Tibial artery (tissue), 4 donors: ENCODE results near the gene CCDC175.

Experiments used
- DNase-seq, 2 donors: peaks; one replicate each; pipeline ENCODE4 v3.0.0-alpha.2; 2019
- H3K27ac ChIP-seq, 2 donors: fragments of 200-600 bp; sonication (generic) in 1 of 2; 1 replicate in 1 of 2; 2 replicates in 1 of 2; pipeline ENCODE4 v1.5.1; 2018 to 2019; ENCODE audit warnings: mild to moderate bottlenecking in 1 of 2
- H3K27me3 ChIP-seq, 2 donors: fragments of 200-600 bp; sonication (generic) in 1 of 2; one replicate each; pipeline versions ENCODE4 v1.5.1 to v1.6.0; 2016 to 2019
- H3K36me3 ChIP-seq, 3 donors: fragments of 200-600 bp; sonication (generic) in 2 of 3; one replicate each; pipeline ENCODE4 v1.5.1; 2016 to 2019; ENCODE audit warnings: mild to moderate bottlenecking in 2 of 3
- H3K4me1 ChIP-seq, 4 donors: fragments of 200-600 bp; sonication (generic) in 2 of 4; 1 replicate in 3 of 4; 2 replicates in 1 of 4; pipeline ENCODE4 v1.5.1; 2016 to 2019
- H3K4me3 ChIP-seq, 2 donors: fragments of 200-600 bp; sonication (generic) in 1 of 2; 1 replicate in 1 of 2; 2 replicates in 1 of 2; pipeline ENCODE4 v1.5.1; 2018 to 2019; ENCODE audit warnings: mild to moderate bottlenecking in 2 of 2
- H3K9me3 ChIP-seq, 3 donors: fragments of 200-600 bp; sonication (generic) in 1 of 3; one replicate each; pipeline ENCODE4 v1.5.1; 2016 to 2019
- intact Hi-C: fragments of 100-400 bp; cut with DNase I; formaldehyde crosslinking; loops from one replicate; pipeline ENCODE4 v1.15.0; 2023; ENCODE audit warnings: low total_unique reads
- TF ChIP-seq, protein P1 (sequence below), 2 experiments: fragments of 200-600 bp in 1 of 2; fragments of 450-650 bp in 1 of 2; IDR thresholded peaks; one replicate each; pipeline ENCODE4 v1.5.1; 2017 to 2019; ENCODE audit warnings: antibody characterized with exemption in 2 of 2, mild to moderate bottlenecking in 1 of 2, moderate library complexity in 1 of 2

The CCDC175 gene

DNA sequence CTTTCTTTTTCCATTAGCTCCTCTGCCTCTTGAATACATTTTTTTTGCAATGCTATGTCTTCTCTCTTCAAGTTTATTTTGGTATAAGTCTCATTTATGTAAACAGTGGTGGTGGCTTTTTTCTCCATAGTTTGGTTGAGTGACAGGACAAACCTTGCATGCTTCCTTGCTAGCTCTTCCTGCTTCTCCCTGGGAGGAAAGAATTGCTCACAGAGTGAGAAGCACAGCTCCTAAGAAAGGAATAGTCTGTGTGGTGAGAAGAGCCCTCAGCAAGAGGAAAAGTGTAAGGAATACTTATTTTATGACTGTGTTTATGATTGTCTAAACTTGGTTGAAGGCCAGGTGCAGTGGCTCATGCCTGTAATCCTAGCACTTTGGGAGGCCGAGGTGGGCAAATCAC lies 11.5 kb downstream of the CCDC175 start:
- no peak for DNase-seq
- TF ChIP-seq, protein P1, sequence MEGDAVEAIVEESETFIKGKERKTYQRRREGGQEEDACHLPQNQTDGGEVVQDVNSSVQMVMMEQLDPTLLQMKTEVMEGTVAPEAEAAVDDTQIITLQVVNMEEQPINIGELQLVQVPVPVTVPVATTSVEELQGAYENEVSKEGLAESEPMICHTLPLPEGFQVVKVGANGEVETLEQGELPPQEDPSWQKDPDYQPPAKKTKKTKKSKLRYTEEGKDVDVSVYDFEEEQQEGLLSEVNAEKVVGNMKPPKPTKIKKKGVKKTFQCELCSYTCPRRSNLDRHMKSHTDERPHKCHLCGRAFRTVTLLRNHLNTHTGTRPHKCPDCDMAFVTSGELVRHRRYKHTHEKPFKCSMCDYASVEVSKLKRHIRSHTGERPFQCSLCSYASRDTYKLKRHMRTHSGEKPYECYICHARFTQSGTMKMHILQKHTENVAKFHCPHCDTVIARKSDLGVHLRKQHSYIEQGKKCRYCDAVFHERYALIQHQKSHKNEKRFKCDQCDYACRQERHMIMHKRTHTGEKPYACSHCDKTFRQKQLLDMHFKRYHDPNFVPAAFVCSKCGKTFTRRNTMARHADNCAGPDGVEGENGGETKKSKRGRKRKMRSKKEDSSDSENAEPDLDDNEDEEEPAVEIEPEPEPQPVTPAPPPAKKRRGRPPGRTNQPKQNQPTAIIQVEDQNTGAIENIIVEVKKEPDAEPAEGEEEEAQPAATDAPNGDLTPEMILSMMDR (IDR thresholded peaks at IDR 0.05): no peak
- Histone ChIP-seq H3K9me3 (no peaks in the 10 kb centered on the region), H3K36me3 (no peaks in the 10 kb centered on the region), H3K27me3 (no peaks in the 10 kb centered on the region), H3K27ac (no peak overlapping the region), H3K4me1 (no peaks in the 10 kb centered on the region), H3K4me3 (no peak overlapping the region)
- intact Hi-C loops: no loop called here

DNA sequence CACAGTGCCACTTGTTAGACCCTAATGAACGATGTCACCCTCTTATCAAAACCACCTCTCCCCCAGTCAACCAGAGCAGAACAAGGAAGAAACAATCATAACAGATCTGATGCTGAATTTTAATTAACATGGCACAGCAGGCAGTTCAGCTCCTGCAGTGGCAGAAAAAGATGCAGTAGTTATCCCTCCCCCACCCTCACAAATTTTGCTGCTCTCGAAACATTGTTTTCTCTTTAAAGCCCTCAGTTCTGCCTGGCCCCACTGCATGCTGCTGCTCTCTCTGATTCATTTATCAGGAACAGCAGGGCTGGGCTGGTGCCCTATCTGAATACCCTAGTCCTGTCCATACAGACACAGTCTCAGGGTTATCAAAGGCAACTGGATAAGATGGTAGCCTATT lies 12.2 kb downstream of the CCDC175 start:
- intact Hi-C loops: no loop called here
- Histone ChIP-seq H3K27ac (no peak overlapping the region), H3K27me3 (no peaks in the 10 kb centered on the region), H3K4me3 (no peak overlapping the region), H3K36me3 (no peaks in the 10 kb centered on the region), H3K4me1 (no peaks in the 10 kb centered on the region), H3K9me3 (no peaks in the 10 kb centered on the region)
- DNase-seq: no peak
- TF ChIP-seq, protein P1 (IDR thresholded peaks at IDR 0.05): no peak

DNA sequence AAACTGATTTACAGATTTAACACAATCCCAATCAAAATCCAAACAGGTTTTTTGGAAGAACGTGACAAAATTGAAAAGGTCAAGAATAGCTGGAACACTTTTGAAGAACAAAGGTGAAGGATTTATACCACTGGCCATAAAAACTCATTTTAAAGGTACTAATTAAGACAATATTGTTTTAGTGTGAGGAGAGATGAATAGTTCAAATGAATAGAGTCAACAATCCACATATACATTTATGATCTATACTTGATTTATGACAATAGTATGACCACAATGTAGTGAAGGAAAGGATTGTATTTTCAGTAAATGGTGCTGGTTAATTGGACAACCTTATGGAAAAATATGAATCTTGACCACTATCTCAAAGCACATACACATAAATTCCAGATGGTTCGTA lies 29.3 kb downstream of the CCDC175 start:
- no peaks in the 10 kb centered on the region for H3K4me1 ChIP-seq
- H3K27ac ChIP-seq: no peak overlapping the region
- H3K36me3 ChIP-seq: no peaks in the 10 kb centered on the region
- H3K9me3 ChIP-seq: peaks cover 0 to 7% (median 6%) of the 10 kb centered on the region in 3 donors
- H3K4me3 ChIP-seq: no peak overlapping the region
- intact Hi-C loops: no loop called here
- H3K27me3 ChIP-seq: no peaks in the 10 kb centered on the region
- no peak for DNase-seq
- TF ChIP-seq, protein P1 (IDR thresholded peaks at IDR 0.05): no peak

DNA sequence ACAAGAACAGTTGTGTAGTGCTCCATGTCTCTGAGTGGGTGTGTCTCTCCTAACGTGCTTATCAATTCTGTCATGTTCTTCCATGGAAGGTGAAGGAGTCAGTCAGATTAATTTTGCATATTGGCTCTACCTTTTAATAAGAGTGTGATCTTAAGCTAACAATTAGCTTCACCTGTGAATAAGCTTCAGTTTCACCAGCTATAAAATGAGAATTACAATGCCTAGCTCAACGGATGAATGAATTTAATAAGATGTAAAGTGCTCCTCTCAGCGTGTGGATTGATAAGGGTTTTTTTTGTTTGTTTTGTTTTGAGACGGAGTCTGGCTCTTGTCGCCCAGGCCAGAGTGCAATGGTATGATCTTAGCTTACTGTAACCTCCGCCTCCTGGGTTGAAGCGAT lies 32.7 kb downstream of the CCDC175 start:
- TF ChIP-seq, protein P1 (IDR thresholded peaks at IDR 0.05): no peak
- intact Hi-C loops: no loop called here

DNA sequence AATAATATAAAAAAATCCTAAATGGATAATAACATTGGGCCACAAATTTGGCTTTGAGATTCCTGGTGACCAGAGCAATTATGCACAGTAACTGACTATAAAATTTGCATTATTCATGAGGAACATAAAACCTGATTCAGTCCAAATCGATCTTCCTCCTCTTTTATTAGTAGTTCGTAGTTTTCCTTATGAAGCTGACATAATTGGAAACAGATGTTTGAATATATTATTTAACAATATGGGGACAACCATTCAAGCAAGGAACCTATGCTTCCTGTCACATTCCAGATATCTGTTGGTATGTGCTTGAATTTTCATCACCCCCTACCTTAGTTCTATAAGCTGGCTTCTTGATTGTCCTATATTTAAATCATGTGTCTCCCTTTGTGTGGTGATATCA lies 34.9 kb downstream of the CCDC175 start:
- no peak overlapping the region for H3K4me3 ChIP-seq
- no peak overlapping the region for H3K27ac ChIP-seq
- no peaks in the 10 kb centered on the region for H3K9me3 ChIP-seq
- intact Hi-C loops: no loop called here
- DNase-seq: no peak
- H3K27me3 ChIP-seq: no peaks in the 10 kb centered on the region
- TF ChIP-seq, protein P1 (IDR thresholded peaks at IDR 0.05): no peak
- no peaks in the 10 kb centered on the region for H3K4me1 ChIP-seq
- H3K36me3 ChIP-seq: no peaks in the 10 kb centered on the region

More for the DNA sequence above, 32.7 kb downstream of the CCDC175 start:
- no peaks in the 10 kb centered on the region for H3K9me3 ChIP-seq
- H3K27me3 ChIP-seq: no peaks in the 10 kb centered on the region
- H3K4me1 ChIP-seq: no peaks in the 10 kb centered on the region
- H3K27ac ChIP-seq: no peak overlapping the region
- DNase-seq: no peak
- H3K4me3 ChIP-seq: no peak overlapping the region
- H3K36me3 ChIP-seq: no peaks in the 10 kb centered on the region

DNA sequence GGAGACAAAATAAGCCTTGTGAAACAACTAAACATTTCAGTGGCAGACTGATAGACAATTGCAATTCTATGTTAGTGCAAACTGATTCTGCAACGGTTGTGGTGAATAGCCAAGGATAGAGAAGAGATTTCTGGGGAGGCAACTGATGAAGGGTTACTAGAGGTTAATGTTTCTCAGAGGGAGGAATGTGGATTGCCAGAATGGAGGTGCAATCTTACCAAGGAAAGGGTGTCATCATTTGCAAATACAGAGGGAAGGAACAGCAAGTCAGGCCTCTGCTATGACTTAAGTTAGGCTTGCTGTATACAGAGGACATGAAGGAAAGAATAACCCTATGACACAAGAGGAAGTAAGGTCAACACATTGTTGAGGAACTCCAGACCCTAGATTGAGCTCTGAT lies 35.8 kb downstream of the CCDC175 start:
- Histone ChIP-seq H3K27me3 (no peaks in the 10 kb centered on the region), H3K9me3 (no peaks in the 10 kb centered on the region), H3K4me3 (no peak overlapping the region), H3K36me3 (no peaks in the 10 kb centered on the region), H3K27ac (no peak overlapping the region), H3K4me1 (no peaks in the 10 kb centered on the region)
- intact Hi-C loops: no loop called here
- no peak for DNase-seq
- TF ChIP-seq, protein P1 (IDR thresholded peaks at IDR 0.05): no peak
